Sigmoid colon (tissue), 4 donors: Measurements from ENCODE around the gene QRICH1.

ENCODE experiments used
- CTCF ChIP-seq, 4 experiments: fragments of 450-650 bp in 3 of 4; fragments of 200-600 bp in 1 of 4; IDR thresholded peaks; one replicate each; pipeline ENCODE4 v1.5.1; 2016 to 2019; ENCODE audit warnings: antibody characterized with exemption in 4 of 4, mild to moderate bottlenecking in 3 of 4, moderate library complexity in 2 of 4
- POLR2A ChIP-seq, 2 donors: fragments of 450-650 bp; IDR thresholded peaks; one replicate each; pipeline ENCODE4 v1.6.1; 2016; ENCODE audit warnings: antibody characterized with exemption in 2 of 2, mild to moderate bottlenecking in 2 of 2, moderate library complexity in 2 of 2
- POLR2AphosphoS5 ChIP-seq, 4 donors: sonication (generic); formaldehyde crosslinking; IDR thresholded peaks; one replicate each; pipeline ENCODE4 v1.6.1; 2017; ENCODE audit warnings: antibody characterized with exemption in 4 of 4

GRCh38 chr3:49076646-49077045 lies 17.2 kb downstream of the QRICH1 start:
- no peak for TF ChIP-seq POLR2AphosphoS5 (IDR thresholded peaks at IDR 0.05)
- TF ChIP-seq CTCF (IDR thresholded peaks at IDR 0.05) = no peak
- TF ChIP-seq POLR2A (IDR thresholded peaks at IDR 0.05) = no peak
